Thoracic aorta (tissue), 2 donors: Measurements from ENCODE around the gene ALG8. TPM values are rescaled to one million over a fixed set of nuclear protein-coding genes. Genes with fewer than 3 reads are reported as not detected.

ENCODE experiments used
- ATAC-seq: fragments of 150-250 bp; one replicate; pipeline ENCODE4 v1.8.0; 2017; ENCODE audit warnings: low read depth; ENCODE audit not compliant: insufficient number of reproducible peaks, low FRiP score
- DNase-seq: peaks from one replicate; pipeline ENCODE4 v3.0.0-alpha.2; 2020; ENCODE audit warnings: low spot score
- H3K27ac ChIP-seq, 2 donors: fragments of 200-600 bp; sonication (generic); 1 replicate in 1 of 2; 2 replicates in 1 of 2; pipeline ENCODE4 v1.5.1; 2016; ENCODE audit warnings: mild to moderate bottlenecking in 2 of 2, moderate library complexity in 2 of 2
- H3K27me3 ChIP-seq: fragments of 200-600 bp; sonication (generic); replicated peaks from 2 replicates; pipeline ENCODE4 v1.6.0; 2016; ENCODE audit warnings: mild to moderate bottlenecking; ENCODE audit not compliant: insufficient read depth
- H3K36me3 ChIP-seq: fragments of 200-600 bp; sonication (generic); one replicate; pipeline ENCODE4 v1.5.1; 2016
- H3K4me1 ChIP-seq, 2 donors: fragments of 200-600 bp; sonication (generic); 1 replicate in 1 of 2; 2 replicates in 1 of 2; pipeline versions ENCODE4 v1.5.1 to v1.6.0; 2016; ENCODE audit warnings: low read depth in 2 of 2, mild to moderate bottlenecking in 1 of 2; ENCODE audit not compliant: control insufficient read depth in 1 of 2
- H3K4me3 ChIP-seq: fragments of 200-600 bp; sonication (generic); 2 replicates; pipeline ENCODE4 v1.5.1; 2016; ENCODE audit warnings: mild to moderate bottlenecking
- H3K9me3 ChIP-seq: fragments of 200-600 bp; sonication (generic); 2 replicates; pipeline ENCODE4 v1.5.1; 2016
- total RNA-seq, 2 donors: library from RNA; depleted of rRNA; stranded (reverse); fragments of >200 nt; gene quantifications; one replicate each; pipeline versions ENCODE4 v1.1.0 to v1.2.3, GENCODE V29; 2016
- TF ChIP-seq, protein P1 (sequence below): fragments of 200-600 bp; sonication (generic); IDR thresholded peaks from one replicate; pipeline ENCODE4 v1.5.1; 2019; ENCODE audit warnings: antibody characterized with exemption

ALG8 gene
- total RNA-seq, 2 donors from 2014 or later = 19.5 to 26.3 TPM

DNA sequence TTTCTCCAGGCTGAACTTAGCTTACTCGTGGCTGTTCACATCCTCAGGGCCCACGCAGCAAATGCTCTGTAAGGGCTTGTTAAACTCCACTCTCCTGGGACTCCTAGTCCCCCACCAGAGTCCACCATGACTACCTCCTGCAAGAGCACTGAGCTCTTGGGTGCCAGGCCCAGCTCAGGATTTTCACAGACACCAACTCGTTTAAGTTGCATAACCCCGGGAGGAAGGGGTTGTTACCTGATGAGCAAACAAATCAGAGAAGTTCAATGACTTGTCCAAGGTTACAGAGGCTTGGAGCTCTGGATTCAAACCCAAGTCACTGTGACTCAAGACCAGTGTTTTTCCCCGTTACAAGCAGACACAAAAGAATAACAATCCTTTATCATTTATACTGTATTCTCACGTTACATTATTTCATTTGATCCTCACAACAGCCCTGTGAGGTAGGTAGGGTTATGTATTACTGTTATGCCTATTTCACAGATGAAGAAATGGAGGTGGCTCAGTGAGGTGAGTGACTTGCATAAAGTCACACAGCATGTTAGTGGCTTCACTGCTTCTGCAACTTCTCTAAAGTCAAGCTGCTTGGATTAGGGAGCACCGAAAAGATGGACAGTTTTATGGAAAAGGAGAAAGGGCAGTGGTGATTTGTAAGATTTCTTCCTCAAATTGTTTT is 31.6 kb upstream of the ALG8 start:
- peaks cover 15 to 61% of the 10 kb centered on the region in 2 donors for H3K4me1 ChIP-seq
- no peak for DNase-seq
- TF ChIP-seq, protein P1, sequence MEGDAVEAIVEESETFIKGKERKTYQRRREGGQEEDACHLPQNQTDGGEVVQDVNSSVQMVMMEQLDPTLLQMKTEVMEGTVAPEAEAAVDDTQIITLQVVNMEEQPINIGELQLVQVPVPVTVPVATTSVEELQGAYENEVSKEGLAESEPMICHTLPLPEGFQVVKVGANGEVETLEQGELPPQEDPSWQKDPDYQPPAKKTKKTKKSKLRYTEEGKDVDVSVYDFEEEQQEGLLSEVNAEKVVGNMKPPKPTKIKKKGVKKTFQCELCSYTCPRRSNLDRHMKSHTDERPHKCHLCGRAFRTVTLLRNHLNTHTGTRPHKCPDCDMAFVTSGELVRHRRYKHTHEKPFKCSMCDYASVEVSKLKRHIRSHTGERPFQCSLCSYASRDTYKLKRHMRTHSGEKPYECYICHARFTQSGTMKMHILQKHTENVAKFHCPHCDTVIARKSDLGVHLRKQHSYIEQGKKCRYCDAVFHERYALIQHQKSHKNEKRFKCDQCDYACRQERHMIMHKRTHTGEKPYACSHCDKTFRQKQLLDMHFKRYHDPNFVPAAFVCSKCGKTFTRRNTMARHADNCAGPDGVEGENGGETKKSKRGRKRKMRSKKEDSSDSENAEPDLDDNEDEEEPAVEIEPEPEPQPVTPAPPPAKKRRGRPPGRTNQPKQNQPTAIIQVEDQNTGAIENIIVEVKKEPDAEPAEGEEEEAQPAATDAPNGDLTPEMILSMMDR = no peak
- no peaks in the 10 kb centered on the region for H3K27me3 ChIP-seq
- no peak overlapping the region for H3K4me3 ChIP-seq
- peaks cover 20% of the 10 kb centered on the region for H3K36me3 ChIP-seq
- no peak for ATAC-seq
- peak overlapping the region; percentile 91 to 96 for H3K27ac ChIP-seq
- no peaks in the 10 kb centered on the region for H3K9me3 ChIP-seq

DNA sequence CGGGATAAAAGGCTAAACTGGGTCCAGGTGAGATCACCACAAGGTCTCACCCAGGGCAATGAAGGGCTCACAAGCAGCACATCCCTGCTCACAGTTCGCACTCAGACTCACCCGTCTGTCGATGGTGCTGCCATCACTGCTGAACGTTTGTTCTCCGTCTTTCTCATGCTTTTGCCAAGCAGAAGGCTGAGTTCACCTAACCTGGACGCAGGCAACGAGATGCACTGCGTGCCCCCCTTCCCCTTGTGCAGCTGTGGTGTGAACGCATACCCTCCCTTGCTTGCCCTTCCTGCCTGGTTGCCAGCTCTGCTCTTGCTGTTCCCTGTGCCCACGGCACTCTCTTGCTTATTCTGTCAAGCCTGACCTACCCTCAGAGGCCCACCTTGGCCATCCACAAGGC is 31.0 kb upstream of the ALG8 start:
- no peak overlapping the region for H3K4me3 ChIP-seq
- no peaks in the 10 kb centered on the region for H3K9me3 ChIP-seq
- ATAC-seq (no peak), DNase-seq (no peak)
- peak overlapping the region; percentile 91 to 96 for H3K27ac ChIP-seq
- TF ChIP-seq, protein P1 = no peak
- H3K4me1 ChIP-seq = peaks cover 15 to 61% of the 10 kb centered on the region in 2 donors
- H3K27me3 ChIP-seq = no peaks in the 10 kb centered on the region
- H3K36me3 ChIP-seq = peaks cover 20% of the 10 kb centered on the region

DNA sequence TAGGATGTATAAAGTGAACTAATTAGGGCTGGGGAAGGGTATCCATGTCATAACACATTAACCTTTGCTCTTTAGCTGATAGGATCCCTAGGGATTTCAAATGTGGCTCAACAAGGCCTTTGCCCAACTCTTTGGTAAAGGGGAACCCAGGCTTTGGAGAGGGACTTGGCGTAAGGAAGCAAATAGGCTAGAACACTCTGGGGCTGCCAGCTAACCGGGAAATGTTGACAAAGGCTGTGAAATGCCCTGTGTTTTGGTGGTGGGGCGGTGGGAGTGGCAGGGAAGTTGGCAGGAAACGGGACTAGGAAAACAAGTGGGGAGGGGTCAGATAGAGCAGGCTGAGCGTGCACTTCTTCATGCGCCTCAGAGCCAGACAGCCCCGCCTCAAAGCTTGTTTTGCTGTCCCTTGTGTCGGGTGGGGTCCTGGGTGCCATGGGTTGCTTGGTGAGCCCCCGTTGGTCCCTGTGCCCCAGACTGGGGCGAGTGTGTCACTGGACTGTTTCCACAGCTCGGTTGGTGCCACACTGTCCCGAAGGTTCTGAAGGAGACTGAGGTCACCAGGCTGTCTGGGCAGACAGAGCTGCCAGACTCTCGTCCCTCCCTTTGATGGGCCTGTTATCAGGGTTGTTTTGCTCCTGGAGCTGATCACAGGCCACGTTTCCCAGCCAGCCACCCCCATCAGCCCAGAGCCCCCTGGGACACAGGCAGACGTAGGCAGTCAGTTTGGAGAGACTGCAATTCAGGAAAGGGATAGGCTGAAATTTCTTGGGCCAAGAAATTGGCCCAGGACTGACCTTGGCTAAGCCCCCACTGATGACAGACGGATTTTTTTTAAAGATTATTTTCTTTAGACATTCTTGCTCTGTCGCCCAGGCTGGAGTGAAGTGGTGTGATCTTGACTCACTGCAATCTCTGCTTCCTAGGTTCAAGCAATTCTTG is 29.4 kb upstream of the ALG8 start:
- no peaks in the 10 kb centered on the region for H3K27me3 ChIP-seq
- peak; percentile 89 for DNase-seq
- H3K36me3 ChIP-seq = peaks cover 15% of the 10 kb centered on the region
- TF ChIP-seq, protein P1 = no peak
- peak; percentile 96 for ATAC-seq
- H3K4me1 ChIP-seq = peaks cover 15 to 65% of the 10 kb centered on the region in 2 donors
- no peaks in the 10 kb centered on the region for H3K9me3 ChIP-seq
- H3K4me3 ChIP-seq = peak overlapping the region; percentile 19
- peak overlapping the region; percentile 91 to 96 for H3K27ac ChIP-seq

DNA sequence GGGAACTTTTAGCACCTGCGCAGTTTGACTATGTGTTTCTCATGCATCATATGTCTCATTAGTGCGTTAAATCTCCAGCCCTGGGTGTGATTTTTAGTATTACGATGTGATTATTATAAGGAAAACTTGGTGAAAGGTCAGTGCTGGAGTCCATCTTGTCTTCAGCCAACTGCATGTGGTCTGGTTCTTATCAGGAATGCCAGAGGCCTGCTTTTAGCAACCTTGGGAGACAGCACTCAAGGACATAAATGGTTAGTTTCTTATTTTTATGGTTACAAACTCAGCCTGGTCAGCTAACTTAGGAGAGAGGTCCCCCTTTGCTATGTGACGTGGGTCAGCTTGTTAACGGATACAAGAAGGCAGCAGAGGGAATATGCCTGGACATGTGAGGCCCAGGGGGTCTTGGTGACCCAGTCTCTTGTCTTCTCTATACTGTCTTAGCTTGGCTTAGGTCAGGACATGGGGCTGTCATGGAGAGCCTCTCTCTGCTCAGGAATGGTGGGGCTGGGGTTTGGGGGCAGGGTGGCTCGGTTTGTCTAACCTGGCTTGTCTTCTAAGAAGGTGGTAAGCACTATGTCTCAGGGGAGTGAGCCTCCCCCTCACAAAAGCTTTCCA is 27.5 kb upstream of the ALG8 start:
- DNase-seq (no peak), ATAC-seq (no peak)
- Histone ChIP-seq H3K4me1 (peaks cover 15 to 82% of the 10 kb centered on the region in 2 donors), H3K27ac (peak overlapping the region; percentile 64 to 91), H3K9me3 (no peaks in the 10 kb centered on the region), H3K27me3 (no peaks in the 10 kb centered on the region), H3K36me3 (peaks cover 3% of the 10 kb centered on the region), H3K4me3 (no peak overlapping the region)
- TF ChIP-seq, protein P1 = no peak

DNA sequence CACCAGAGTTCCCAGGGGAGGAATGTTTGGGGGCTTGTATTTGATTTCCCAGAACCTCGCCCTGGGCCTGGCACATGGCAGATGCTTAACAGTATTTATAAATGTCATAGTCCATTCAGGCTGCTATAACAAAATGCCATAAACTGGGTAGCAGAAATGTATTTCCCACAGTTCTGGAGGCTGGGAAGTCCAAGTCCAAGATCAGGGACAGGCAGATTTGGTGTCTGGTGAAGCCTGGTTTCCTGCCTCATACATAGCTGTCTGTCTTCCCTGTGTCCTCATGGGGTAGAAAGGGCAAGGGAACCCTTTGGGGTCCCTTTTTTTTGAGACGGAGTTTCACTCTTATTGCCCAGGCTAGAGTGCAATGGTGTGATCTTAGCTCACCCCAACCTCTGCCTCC is 25.0 kb upstream of the ALG8 start:
- ATAC-seq = no peak
- peak overlapping the region; percentile 61 to 70 for H3K27ac ChIP-seq
- no peak for DNase-seq

More for the DNA sequence above, 25.0 kb upstream of the ALG8 start:
- no peaks in the 10 kb centered on the region for H3K27me3 ChIP-seq
- TF ChIP-seq, protein P1 = no peak
- no peaks in the 10 kb centered on the region for H3K36me3 ChIP-seq
- H3K4me3 ChIP-seq = no peak overlapping the region
- H3K9me3 ChIP-seq = no peaks in the 10 kb centered on the region
- peaks cover 10 to 69% of the 10 kb centered on the region in 2 donors for H3K4me1 ChIP-seq
